Loucy (cell line): ENCODE data around the gene PODXL.

Experiments used
- CTCF ChIP-seq: fragments of 200-600 bp; sonication (generic); conservative IDR thresholded peaks from 2 replicates; pipeline ENCODE4 v1.5.1; 2014; ENCODE audit warnings: mild to moderate bottlenecking, antibody characterized with exemption, low read length
- EZH2phosphoT487 ChIP-seq: fragments of 200-600 bp; IDR thresholded peaks from 2 replicates; pipeline ENCODE4 v1.6.1; 2018; ENCODE audit warnings: antibody characterized with exemption, mild to moderate bottlenecking, moderate library complexity, borderline replicate concordance

GRCh38 chr7:131570401-131570800 lies 14.0 kb upstream of the PODXL start:
- TF ChIP-seq CTCF (no peak), EZH2phosphoT487 (no peak)
